Fibroblast of the aortic adventitia (primary cell): Measurements from ENCODE around the gene MLXIPL. TPM values are rescaled to one million over a fixed set of nuclear protein-coding genes. Genes with fewer than 3 reads are reported as not detected.
"Not testable (repeated sequence)": the region's sequence is repeated elsewhere in the genome, so short reads cannot be mapped to it uniquely, and the experiment has no call there.

Source experiments
- DNase-seq: peaks from one replicate; pipeline ENCODE4 v3.0.0-alpha.2; 2010; ENCODE audit warnings: low read depth
- H3K4me3 ChIP-seq: 2 replicates; pipeline ENCODE4 v1.5.1; 2011; ENCODE audit warnings: low read depth, mild to moderate bottlenecking, control low read depth, low read length, moderate library complexity
- total RNA-seq: library from RNA; depleted of rRNA; stranded (reverse); fragments of >200 nt; gene quantifications from 2 replicates; pipeline ENCODE4 v1.2.3, GENCODE V29; 2012; ENCODE audit warnings: low replicate concordance
- TF ChIP-seq, protein P1 (sequence below): IDR thresholded peaks from 2 replicates; pipeline ENCODE4 v1.5.1; 2011; ENCODE audit warnings: mild to moderate bottlenecking, low read length, control low read depth, inconsistent platforms; ENCODE audit not compliant: insufficient read depth

The MLXIPL gene
- total RNA-seq, 1 donor: 0.72 TPM

DNA sequence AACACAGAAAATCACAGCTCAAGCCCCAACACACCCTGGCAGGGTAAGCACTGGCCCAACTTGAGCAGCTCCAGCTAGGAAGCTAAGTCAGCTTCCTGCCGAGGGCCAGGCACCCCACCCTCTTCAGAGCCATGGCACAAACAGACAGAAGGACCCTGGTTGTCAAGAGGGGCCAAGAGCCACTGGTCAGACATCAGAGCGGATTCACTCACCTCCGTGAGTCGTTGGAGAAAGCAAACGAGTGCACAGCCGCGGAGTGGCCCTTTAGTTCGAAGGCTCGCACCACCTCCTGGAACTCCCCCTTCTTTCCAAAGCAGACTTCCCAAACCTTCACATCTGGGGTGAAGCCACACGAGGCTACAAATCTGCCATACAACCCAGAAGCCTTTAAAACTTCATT is 53.3 kb downstream of the MLXIPL start:
- DNase-seq: no peak
- TF ChIP-seq, protein P1, sequence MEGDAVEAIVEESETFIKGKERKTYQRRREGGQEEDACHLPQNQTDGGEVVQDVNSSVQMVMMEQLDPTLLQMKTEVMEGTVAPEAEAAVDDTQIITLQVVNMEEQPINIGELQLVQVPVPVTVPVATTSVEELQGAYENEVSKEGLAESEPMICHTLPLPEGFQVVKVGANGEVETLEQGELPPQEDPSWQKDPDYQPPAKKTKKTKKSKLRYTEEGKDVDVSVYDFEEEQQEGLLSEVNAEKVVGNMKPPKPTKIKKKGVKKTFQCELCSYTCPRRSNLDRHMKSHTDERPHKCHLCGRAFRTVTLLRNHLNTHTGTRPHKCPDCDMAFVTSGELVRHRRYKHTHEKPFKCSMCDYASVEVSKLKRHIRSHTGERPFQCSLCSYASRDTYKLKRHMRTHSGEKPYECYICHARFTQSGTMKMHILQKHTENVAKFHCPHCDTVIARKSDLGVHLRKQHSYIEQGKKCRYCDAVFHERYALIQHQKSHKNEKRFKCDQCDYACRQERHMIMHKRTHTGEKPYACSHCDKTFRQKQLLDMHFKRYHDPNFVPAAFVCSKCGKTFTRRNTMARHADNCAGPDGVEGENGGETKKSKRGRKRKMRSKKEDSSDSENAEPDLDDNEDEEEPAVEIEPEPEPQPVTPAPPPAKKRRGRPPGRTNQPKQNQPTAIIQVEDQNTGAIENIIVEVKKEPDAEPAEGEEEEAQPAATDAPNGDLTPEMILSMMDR: no peak
- H3K4me3 ChIP-seq: no peak overlapping the region

DNA sequence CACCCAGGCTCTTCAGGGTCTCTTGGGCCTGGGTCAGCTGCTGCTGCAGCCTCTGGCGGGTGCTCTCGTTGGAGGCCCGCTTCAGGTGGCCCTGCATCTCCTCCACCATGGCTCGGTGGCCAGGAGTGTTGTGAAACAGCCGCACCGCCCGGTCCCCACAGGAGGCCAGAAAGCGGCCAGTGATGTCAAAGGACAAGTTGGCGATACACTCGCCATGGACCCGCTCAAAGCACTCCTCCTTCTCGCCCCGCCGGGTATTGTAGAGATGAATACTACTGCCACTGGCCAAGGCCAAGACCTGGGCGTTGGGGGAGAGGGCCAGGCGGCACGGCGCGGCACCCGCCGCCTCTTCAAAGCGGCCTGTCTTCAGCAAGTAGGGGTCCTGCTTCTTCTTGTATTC is 53.8 kb downstream of the MLXIPL start:
- no peak for DNase-seq
- H3K4me3 ChIP-seq: no peak overlapping the region
- TF ChIP-seq, protein P1: no peak

DNA sequence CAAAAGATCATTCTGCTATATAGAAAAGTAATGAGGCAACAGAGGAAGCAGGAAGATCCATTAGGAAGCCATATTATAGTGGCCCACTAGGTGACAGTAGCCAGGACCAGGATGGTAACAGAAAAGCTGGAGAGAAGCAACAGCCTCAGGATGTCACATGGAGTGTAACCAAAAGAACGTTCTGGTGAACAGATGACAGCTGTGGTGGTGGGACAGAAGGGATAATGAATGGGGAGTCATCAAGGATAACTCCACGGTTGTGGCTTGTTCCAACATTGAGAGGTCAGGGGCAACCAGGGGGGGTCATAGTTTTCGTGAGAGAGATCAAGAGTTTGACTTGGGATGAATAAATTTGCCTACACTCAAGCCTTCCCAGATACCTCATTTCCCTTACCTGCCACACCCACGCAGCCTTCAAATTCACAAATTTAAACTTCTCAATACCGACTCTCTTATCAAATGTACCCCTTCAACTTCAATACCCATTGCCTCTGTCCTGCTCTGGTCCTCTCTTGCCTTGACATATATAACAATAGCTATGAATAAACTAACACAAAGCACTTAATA is 55.2 kb downstream of the MLXIPL start:
- DNase-seq: no peak
- H3K4me3 ChIP-seq: no peak overlapping the region
- TF ChIP-seq, protein P1: no peak

DNA sequence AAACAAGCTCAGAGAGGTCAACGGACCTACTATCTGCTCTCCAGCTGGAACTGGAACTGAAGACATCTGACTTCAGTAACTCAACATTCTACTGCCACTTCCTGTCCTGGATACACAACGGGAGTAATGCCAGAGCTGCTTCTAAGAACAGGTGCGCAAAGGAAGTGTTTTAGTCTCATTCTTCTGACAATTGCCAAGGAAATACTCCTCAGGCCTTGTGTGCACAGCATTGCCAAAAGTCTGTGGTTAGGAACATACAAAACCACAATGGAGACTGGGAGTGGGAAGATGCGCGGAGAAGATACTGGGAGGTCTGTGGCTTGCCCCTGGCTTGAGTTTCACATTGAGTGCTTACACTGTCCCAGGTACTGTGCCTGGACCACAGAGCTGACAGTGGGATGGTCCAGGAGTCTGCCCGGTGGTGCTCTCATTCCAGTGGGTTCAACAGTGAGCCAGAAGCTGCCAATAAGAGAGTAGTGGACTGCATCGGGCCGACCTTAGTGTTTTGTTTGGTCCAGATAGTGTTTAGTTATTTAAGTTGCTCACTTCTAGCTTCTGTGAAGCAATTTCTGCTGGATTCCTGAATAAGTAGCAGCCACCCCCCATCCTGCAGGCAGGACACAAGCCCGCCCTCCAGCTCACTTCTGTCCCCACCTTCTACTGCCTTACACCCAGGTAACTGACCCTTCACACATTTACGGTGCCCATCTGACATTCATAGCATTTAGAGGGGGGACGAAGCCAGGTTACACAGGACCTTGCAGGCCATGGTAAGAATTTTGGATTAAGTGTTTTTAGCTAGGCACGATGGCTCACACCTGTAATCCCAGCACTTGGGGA is 56.3 kb downstream of the MLXIPL start:
- TF ChIP-seq, protein P1: no peak
- no peak overlapping the region for H3K4me3 ChIP-seq
- DNase-seq: no peak

DNA sequence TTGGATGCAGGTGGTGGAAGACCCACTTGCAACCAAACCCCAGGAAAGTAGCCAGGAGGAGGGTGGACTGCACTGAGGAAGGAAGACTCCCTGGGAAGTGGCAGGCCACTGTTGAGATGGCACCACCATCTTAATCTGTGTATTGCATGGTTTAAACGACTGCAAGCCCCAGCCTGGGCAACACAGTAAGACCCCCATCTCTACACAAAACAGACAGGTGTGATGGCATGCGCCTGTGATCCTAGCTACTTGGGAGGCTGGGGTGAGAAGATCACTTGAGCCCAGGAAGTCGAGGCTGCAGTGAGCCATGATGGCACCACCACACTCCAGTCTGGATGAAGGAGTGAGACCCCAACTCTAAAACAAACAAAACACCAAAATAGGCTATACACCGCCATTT is 57.2 kb downstream of the MLXIPL start:
- H3K4me3 ChIP-seq: no peak overlapping the region
- no peak for DNase-seq
- TF ChIP-seq, protein P1: no peak

DNA sequence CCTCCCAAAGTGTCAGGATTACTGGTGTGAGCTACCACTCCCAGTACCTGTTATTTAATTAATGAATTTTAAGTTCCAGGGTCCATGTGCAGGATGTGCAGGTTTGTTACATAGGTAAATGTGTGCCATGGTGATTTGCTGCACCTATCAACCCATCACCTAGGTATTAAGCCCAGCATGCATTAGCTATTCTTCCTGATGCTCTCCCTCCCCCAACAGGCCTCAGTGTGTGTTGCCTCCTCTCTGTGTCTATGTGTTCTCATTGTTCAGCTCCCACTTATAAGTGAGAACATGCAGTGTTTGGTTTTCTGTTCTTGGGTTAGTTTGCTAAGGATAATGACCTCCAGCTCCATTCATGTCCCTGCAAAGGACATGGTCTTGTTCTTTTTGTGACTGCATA is 57.9 kb downstream of the MLXIPL start:
- H3K4me3 ChIP-seq, DNase-seq: not testable (repeated sequence)

DNA sequence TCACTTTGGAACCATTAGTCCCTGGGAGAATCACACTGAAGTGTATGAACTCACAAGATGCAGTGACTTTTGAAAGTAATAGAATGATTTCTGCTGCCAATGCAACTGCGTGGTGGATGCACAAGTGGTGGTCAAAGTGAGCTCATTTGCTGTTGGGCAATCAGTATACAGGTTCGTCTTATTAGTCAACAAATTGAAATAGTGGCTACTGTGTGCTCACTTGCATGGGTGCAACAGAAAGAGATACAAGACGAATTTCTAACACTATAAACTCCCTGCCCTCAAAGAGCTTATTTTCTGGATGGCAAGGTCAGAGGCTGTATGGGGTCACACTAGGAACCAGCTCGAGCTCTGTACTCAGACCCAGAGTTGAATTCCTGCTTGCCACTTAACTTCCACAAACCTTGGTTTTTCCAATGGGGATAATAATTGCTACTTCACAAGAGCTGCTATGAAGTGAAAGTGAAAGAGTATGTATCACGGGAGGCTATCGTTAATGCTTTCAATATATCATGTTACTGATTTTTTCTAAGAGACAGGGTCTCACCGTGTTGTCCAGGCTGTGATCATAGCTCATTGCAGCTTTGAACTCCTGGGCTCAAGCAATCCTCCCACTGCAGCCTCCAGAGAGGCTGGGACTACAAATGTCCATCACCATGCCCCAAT is 58.5 kb downstream of the MLXIPL start:
- DNase-seq: no peak
- no peak overlapping the region for H3K4me3 ChIP-seq
- TF ChIP-seq, protein P1: no peak
